Measurements from ENCODE around the gene ADCY7. TPM values are rescaled to one million over a fixed set of nuclear protein-coding genes. Genes with fewer than 3 reads are reported as not detected.
A peak's percentile ranks its signal among the peaks of the same experiment; 100 is the strongest.

The ADCY7 gene
- total RNA-seq, 1 experiment from 2014 or later = 39.2 TPM

GRCh38 chr16:50295541-50296132 is 29.3 kb downstream of the ADCY7 start:
- DNase-seq (ENCODE audit: extremely low read depth, low read depth) = no peak

- no peak for DNase-seq (ENCODE audit: extremely low read depth, low read depth)
These were observed 30.5 kb downstream of the ADCY7 start for GRCh38 chr16:50296807-50297206.

- no peak for DNase-seq (ENCODE audit: extremely low read depth, low read depth)
These were observed 31.1 kb downstream of the ADCY7 start for GRCh38 chr16:50297301-50298074.

GRCh38 chr16:50298075-50298460 is 31.7 kb downstream of the ADCY7 start:
- no peak for DNase-seq (ENCODE audit: extremely low read depth, low read depth)

GRCh38 chr16:50298591-50299507 is 32.5 kb downstream of the ADCY7 start:
- DNase-seq (ENCODE audit: extremely low read depth, low read depth) = no peak

GRCh38 chr16:50299508-50300105 is 33.3 kb downstream of the ADCY7 start:
- DNase-seq (ENCODE audit: extremely low read depth, low read depth) = no peak

- no peak for DNase-seq (ENCODE audit: extremely low read depth, low read depth)
These were observed 34.7 kb downstream of the ADCY7 start for GRCh38 chr16:50300942-50301625.

- DNase-seq (ENCODE audit: extremely low read depth, low read depth) = no peak
These were observed 35.5 kb downstream of the ADCY7 start for GRCh38 chr16:50301626-50302471.

- no peak for DNase-seq (ENCODE audit: extremely low read depth, low read depth)
These were observed 36.2 kb downstream of the ADCY7 start for GRCh38 chr16:50302472-50303005.

- DNase-seq (ENCODE audit: extremely low read depth, low read depth) = no peak
These were observed 36.8 kb downstream of the ADCY7 start for GRCh38 chr16:50303041-50303604.

- DNase-seq (ENCODE audit: extremely low read depth, low read depth) = peak; percentile 9
These were observed 37.5 kb downstream of the ADCY7 start for GRCh38 chr16:50303605-50304466.

- no peak for DNase-seq (ENCODE audit: extremely low read depth, low read depth)
These were observed 38.4 kb downstream of the ADCY7 start for GRCh38 chr16:50304467-50305440.

- no peak for DNase-seq (ENCODE audit: extremely low read depth, low read depth)
These were observed 39.2 kb downstream of the ADCY7 start for GRCh38 chr16:50305441-50306061.

GRCh38 chr16:50306287-50306686 is 39.9 kb downstream of the ADCY7 start:
- DNase-seq (ENCODE audit: extremely low read depth, low read depth) = no peak

GRCh38 chr16:50308237-50308965 is 42.0 kb downstream of the ADCY7 start:
- no peak for DNase-seq (ENCODE audit: extremely low read depth, low read depth)

- DNase-seq (ENCODE audit: extremely low read depth, low read depth) = no peak
These were observed 42.8 kb downstream of the ADCY7 start for GRCh38 chr16:50309156-50309526.
